ENCODE results near the gene ENOX1.
"Not testable (repeated sequence)": the region's sequence is repeated elsewhere in the genome, so short reads cannot be mapped to it uniquely, and the experiment has no call there.

ENOX1 gene

GRCh38 chr13:43373400-43373799 is 413.4 kb downstream of the ENOX1 start:
- DNase-seq: no peak

- DNase-seq: no peak
Measured at GRCh38 chr13:43370842-43371241, 415.9 kb downstream of the ENOX1 start.

- DNase-seq: no peak
Measured at GRCh38 chr13:43369319-43369718, 417.5 kb downstream of the ENOX1 start.

- DNase-seq: no peak
Measured at GRCh38 chr13:43368003-43368402, 418.8 kb downstream of the ENOX1 start.

- no peak for DNase-seq
Measured at GRCh38 chr13:43365039-43365344, 421.8 kb downstream of the ENOX1 start.

GRCh38 chr13:43364210-43365038 is 422.3 kb downstream of the ENOX1 start:
- DNase-seq: peak; percentile 50

GRCh38 chr13:43363156-43363953 is 423.4 kb downstream of the ENOX1 start:
- DNase-seq: peak; percentile 65

GRCh38 chr13:43362556-43362955 is 424.2 kb downstream of the ENOX1 start:
- no peak for DNase-seq

GRCh38 chr13:43360892-43361610 is 425.7 kb downstream of the ENOX1 start:
- DNase-seq: no peak

- DNase-seq: no peak
Measured at GRCh38 chr13:43360171-43360570, 426.6 kb downstream of the ENOX1 start.

- no peak for DNase-seq
Measured at GRCh38 chr13:43359536-43359935, 427.2 kb downstream of the ENOX1 start.

- DNase-seq: peak; percentile 52
Measured at GRCh38 chr13:43357564-43357963, 429.2 kb downstream of the ENOX1 start.

- no peak for DNase-seq
Measured at GRCh38 chr13:43356567-43356966, 430.2 kb downstream of the ENOX1 start.

- DNase-seq: no peak
Measured at GRCh38 chr13:43355774-43356173, 431.0 kb downstream of the ENOX1 start.

- no peak for DNase-seq
Measured at GRCh38 chr13:43354153-43354945, 432.4 kb downstream of the ENOX1 start.

- DNase-seq: no peak
Measured at GRCh38 chr13:43353631-43354030, 433.1 kb downstream of the ENOX1 start.

GRCh38 chr13:43351612-43352011 is 435.2 kb downstream of the ENOX1 start:
- DNase-seq: not testable (repeated sequence)

GRCh38 chr13:43348397-43348796 is 438.4 kb downstream of the ENOX1 start:
- DNase-seq: no peak

GRCh38 chr13:43347877-43348276 is 438.9 kb downstream of the ENOX1 start:
- no peak for DNase-seq

- no peak for DNase-seq
Measured at GRCh38 chr13:43346427-43346826, 440.3 kb downstream of the ENOX1 start.

- no peak for DNase-seq
Measured at GRCh38 chr13:43343645-43344044, 443.1 kb downstream of the ENOX1 start.

- DNase-seq: no peak
Measured at GRCh38 chr13:43339805-43340550, 446.8 kb downstream of the ENOX1 start.
